NCI-H460 (cell line): ENCODE measurements around the gene TSC22D1. TPM values are rescaled to one million over a fixed set of nuclear protein-coding genes. Genes with fewer than 3 reads are reported as not detected.

Experiments used
- DNase-seq: peaks from one replicate; pipeline ENCODE4 v3.0.0-alpha.2; 2016; ENCODE audit warnings: low read depth; ENCODE audit errors: extremely low read depth
- total RNA-seq: library from RNA; depleted of rRNA; stranded (reverse); fragments of >200 nt; shearing (Covaris generic); gene quantifications from 2 replicates; pipeline ENCODE4 v1.2.3, GENCODE V29; 2014

Gene TSC22D1
- total RNA-seq, 1 experiment from 2014 or later: 154 TPM

DNA sequence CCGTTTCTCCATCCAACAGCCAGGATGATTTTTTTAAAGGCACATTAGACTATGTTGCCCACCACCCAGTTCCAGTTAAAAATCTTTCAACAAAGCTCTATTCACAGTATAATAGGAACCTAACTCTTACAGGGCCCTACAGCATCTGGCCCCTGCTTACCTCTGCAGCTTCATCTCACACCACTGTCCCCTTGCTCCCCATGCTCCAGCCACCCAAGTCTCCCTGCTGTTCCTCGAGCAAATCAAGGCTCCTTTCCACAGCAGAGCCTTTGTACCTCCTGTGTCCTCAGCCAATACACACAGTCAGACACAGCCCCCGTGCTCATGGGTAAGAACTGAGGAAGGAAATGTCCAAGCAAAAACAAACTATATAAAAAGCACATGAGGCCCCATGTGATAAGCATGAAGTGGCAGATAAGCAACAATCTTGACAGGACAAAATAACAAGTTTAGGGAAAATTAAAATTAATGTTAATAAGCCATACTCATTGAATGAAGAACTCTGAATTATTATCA lies 67.5 kb downstream of the TSC22D1 start:
- DNase-seq: no peak

DNA sequence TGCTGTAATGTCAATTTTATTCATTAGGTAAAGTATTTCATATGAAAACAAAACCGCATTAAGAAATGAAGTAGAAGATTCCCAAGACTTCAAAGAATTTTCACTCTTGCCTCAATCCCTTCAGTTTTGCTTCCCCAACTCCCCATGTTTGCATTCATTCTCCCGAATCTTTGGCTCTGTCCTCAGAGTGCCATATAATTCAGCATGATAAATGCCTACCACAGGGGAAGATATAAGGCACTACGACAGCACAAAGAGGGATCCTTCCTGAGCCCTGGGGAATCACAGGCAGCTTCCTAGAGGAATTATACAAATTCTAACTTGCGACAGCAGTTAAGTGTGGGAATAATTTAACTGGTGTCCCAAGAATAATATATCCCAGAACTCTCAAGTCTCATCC lies 68.5 kb downstream of the TSC22D1 start:
- DNase-seq: no peak

DNA sequence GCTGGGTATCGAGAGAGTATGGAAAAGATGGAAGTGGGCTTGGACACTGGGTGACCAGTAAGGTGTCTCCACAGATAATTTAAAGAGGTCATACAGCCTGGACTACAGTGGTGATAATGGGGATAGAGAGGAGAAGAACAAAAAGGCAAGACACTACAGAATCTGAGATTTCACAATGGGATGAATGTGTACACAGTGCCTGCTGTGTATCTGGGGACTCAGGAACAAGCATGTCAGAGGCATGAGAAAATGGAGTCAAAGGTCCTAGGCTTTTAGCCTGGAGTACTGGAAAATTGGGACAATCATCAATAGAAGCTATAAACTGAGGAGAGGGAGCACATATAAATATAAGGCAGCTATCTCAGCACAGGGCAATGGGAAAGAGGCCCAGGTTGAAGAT lies 69.4 kb downstream of the TSC22D1 start:
- DNase-seq: no peak

DNA sequence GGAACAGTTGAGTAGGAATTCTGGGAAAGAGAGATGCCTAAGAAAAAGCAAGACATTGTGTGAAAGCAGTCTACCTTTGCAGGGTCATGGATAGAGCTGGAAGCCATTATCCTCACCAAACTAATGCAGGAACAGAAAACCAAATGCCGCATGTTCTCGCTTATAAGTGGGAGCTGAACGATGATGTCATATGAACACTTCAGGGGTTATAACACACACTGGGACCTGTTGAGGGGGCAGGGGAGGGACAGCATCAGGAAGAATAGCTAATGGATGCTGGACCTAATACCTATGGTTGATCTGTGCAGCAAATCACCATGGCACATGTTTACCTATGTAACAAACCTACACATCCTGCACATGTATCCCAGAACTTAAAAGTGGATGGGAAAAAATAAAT lies 69.9 kb downstream of the TSC22D1 start:
- DNase-seq: no peak

DNA sequence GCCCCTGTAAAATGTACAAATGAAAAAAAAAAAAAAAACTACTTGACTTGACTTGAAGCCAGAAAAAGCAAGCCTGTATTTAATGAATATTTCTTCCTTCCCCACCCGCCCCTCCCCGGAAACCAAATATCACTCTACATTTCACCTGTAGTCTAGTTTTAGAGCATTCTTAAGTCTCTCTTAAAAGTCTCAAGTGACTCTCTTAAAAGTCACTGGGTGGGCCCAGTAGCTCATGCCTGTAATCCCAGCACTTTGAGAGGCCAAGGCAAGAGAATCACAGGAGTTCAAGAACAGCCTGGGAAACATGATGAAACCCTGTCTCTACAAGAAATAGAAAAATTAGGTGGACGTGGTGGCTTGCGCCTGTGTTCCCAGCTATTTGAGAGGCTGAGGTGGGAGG lies 72.0 kb downstream of the TSC22D1 start:
- no peak for DNase-seq

DNA sequence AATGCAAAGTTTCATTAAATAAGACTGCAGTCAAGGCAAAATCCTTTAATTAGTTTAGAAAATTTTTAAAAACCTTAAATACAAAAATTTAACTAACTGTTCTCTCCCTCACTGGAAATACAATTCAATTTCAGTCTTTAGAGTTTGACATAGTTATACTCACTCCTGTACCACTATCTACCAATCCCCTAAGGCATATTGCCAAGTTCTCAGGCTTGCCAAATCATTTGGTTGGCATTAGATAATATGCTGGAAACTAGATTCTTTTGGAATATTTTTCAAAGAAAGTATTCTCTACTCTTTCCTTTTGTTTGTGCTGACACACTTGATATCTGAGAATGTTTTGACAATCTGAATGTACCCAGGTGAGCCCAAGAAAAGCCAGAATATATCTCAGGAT lies 77.2 kb downstream of the TSC22D1 start:
- DNase-seq: no peak

DNA sequence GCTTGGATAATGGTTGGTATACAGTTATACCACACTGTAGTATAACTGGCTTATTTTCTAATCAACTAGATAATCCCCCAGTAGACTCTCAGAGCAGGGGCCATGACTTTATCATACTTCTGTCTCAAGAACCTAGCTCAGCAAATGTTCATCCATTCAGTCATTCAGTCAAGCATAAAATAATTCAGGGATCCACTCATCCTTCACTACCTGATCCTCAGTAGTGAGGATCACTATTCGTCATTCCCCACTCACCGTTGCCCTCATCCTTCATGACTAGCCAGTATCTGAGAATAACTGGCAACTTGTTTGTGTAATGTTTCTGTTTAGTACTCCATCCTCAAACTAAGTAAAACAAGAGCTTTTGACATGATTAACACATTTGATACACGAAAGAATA lies 77.6 kb downstream of the TSC22D1 start:
- DNase-seq: no peak

DNA sequence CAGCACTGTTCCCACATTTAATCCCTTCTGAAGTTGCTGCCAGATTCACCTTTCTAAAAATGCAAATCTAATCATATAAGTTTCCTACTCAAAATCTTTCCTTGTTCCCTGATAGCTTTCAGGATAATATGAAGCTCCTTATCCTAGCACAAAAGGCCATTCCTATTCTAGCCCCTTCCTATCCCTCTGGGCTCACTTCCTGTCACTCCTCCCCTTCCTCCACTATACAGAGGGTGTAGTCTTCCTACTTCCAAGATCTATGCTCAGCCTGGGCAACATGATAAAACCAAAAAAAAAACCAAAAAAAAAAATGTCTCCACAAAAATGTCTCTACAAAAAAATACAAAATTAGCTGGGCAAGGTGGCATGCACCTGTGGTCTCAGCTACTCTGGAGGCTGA lies 78.3 kb downstream of the TSC22D1 start:
- no peak for DNase-seq

DNA sequence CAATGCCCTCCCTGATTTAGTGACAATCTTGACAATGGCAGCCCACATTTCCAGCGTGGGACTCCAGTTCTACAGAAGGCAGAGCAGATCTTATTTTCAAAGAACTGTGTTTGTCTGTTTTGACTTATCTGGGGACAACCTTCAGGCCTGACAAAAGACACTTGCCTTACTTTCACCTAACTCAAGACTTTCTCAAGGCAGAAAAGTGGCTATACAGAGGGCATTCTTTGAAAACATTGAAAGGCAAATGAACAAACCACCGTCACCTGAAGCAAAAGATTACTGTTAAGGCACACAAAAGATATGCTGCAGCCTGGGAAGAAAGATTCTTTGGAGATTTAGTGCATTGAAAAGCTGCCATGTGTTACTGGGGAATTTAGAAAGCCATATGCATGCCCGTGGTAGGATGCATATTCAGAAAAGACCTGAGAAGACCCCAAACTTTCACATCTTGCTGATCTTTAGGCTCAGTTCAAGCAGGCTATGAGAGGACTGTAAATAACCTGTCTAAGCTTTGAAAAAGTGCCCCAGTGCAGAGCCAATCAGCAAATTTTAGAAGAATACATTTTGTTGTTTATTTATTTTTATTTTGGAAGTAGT lies 82.8 kb downstream of the TSC22D1 start:
- DNase-seq: no peak

DNA sequence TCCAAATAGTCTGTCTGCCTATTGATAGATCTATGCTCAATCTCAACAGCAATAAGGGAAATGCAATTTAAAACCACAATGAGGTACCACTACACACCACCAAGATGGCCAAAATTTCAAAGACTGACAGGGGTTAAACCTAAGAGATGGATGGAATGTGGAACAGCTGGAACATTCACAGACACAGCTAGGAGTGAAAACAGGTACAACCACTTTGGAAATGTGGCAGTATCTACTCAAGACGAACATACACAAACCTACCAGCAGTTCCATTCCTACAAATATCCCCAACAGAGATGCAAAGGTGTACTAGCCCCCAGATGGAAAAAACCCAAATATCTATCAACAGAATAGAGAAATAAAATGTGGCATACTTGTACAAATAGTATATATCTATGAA lies 86.4 kb downstream of the TSC22D1 start:
- DNase-seq: no peak

DNA sequence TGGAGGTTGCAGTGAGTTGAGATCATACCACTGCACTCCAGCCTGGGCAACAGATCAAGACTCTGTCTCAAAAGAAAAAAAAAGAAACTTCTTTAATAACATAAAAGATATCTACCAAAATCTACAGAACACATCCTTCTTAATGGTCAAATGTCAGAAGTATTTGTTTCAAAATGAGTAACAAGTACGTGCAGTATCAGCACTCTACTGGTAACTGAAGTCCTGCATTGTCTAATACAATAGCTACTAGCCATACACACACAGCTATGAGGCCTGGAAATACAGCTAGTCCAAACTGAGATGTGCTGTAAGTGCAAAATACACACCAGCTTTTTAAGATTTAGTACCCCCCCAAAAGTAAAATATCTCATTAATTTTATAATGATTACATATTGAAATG lies 88.1 kb downstream of the TSC22D1 start:
- no peak for DNase-seq

DNA sequence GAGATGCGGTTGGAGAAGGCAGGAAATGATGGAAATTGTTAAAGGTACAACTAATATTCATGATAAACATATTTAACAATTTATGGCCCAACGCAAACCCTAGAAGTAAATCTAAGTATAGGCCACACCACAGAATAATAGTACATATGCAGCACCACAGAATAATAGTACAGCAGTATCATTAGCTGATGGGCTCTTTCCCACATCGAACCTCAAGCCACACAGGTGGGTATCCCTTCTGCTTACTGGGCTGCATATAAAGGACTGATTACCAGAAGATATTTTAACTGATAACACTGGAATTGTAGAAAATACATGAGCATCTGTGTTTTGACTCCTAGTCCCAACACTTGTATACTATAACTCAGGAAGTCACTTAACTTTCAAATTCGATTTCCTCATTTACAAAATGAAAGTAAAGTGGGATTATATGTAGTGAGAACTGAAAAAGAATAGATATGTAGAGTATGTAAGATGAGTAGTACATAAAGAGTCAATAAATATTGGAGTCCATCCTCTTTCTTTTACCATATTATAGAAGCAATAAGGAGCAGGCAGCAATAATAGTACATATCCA lies 91.5 kb downstream of the TSC22D1 start:
- DNase-seq: no peak

DNA sequence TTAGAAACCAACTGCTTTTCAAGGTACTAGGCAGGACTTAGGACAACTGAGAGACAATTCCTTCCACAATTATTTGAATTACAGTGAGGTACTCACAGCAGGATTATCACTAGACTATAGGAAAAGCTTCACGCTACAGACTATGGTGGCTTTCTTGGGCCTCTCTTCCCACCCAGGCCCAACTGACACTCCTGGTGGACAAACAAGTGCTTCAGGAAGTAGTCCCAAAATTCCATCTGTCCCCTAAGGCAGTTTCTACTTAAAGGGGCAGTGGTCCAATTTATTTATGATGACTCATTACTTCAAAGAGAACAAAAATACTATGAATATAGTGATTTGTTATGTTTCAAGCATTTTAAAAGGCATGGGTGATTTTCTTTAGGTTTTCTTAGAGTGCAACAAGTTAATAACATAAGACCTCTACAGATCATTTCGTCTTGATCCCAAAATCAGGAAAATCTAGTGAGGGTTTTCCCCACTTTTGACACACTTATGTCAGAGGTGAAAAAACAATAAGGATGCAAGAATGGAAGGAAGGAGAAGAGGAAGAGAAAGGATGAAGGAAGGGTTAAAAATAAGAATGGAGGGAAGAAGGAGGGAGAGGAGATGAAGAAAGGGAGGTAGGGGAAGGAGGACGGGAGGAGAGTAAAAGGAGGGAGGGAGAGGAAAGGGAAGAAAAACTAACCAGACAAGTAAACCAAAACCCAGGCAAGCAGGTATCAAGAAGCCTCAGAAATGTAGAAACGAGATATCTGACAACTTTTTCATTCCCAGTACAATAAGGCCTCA lies 101.8 kb downstream of the TSC22D1 start:
- no peak for DNase-seq

DNA sequence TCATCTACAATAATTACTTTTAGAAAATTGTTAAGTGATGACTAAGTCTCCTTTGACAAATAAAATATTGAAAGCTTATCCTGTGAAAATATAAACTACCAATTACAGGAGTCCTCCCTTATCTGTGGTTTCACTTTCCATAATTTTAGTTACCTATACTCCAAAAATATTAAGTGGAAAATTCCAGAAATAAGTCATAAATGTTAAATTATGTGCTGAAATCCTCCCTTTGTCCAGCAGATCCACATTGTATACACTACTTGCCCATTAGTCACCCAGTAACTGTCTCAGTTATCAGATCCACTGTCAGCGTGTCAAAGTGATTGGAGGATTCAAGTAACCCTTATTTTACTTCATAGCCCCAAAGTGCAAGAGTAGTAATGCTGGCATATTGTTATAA lies 104.4 kb downstream of the TSC22D1 start:
- DNase-seq: no peak

DNA sequence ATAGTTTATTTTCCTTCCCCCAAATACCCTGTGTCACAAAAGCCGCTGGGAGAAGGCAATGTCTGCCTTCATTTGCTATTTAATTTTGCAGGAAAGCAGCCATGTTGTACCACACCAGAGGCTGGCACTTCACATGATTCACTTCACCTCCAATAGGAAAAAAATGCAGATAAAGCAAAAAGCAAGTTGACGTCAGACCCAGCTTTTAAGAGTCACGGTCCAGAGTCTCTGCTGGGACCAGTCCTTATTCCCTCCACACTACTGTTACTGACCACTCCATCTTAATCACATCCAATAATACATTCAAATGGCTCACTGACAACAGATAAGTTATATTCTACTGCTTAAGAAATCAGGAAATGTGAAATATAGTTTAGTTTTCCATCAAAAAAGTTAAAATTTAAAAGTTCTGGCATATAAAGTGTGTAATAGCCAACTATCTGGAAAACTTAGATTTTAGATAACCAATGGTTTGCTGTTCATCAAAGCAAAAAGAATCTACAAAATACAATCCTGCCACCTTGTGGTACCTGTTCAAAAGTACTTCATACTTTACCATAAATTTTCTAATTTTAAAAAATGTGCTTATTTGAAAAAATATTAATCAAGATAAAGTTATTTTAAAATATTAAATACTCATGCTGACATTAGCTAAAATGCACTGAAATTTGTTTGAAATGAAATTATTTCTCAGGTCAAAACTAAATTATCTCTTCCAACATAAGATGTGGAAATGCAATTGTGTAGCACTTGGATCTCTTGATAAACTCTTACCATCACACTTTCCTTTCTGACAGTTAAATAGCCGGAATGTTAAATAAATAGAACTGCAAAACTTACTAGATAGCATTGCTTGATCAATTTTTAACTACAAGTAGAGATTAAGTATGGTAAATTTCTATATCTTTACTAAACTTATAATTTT lies 105.2 kb downstream of the TSC22D1 start:
- peak; percentile 21 for DNase-seq

DNA sequence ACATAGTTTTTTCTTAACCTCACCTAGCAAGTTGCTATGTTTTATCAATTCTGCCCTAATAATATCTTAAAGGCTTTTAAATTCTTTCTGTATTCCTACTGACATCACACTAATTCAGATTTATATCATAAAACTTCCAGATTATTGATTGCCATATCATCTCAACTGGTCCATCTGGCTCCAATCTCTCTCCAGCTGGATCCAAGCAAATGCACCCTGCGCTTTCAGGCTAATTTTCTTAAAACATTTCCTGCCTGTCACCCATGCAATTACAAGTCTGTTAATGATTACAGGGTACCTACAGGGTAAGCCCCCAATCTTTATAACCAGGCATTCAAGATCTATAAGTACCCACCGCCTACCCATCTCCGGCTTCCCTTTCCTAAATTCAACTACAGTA lies 107.3 kb downstream of the TSC22D1 start:
- DNase-seq: no peak

DNA sequence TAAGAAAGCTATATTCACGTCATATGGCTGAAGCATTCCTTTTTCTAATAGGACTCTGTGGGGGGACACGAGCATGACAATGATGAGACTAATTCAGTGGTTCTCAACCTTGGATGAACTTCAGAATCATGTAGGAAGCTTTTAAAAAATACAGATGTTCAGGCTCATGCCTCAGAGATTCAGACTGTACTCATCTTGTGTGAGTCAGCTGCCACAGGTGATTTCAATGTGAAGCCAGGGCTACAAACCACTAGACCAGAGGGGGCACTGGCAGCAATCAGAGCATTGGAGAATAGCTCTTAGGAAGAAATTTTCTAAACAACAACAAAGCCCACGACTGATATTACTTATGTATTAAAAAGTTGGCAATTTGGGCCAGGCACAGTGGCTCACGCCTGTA lies 110.8 kb downstream of the TSC22D1 start:
- DNase-seq: no peak

DNA sequence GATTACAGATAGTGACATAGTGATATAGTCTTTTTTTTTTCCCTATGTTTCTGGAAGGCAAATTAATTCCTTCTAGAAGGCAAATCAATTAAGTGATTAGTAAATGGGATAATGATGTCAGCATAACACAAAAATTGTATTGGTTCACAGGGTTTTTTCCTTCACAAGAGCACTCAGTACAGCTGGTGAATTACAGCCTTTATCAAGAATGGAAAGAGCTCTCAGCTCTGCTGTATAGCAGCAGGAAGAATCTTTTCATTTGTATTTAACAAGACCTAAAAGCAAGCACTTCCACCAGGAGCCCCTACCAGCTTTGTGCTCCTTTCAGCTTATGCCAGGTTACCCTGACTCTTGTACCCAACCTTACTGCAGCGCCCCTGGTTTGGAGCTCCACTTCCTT lies 111.7 kb downstream of the TSC22D1 start:
- DNase-seq: no peak

DNA sequence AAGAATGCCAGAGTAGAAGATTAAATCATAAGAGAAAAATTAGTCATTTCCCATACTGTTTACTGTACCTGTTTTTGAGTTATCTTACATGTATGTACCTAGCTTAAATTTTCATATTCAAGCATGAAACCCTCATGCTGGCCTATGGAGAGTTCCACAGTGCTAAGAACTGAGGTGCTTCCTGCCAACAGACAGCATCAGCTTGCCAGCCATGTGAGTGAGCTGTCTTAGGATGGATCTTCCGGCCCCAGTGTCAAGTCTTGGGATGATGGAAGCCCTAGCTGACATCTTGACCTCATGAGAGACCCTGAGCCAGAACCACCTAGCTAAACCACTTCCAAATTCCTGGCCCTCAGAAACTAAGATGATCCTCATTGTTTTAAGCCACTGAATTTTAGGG lies 112.4 kb downstream of the TSC22D1 start:
- no peak for DNase-seq

DNA sequence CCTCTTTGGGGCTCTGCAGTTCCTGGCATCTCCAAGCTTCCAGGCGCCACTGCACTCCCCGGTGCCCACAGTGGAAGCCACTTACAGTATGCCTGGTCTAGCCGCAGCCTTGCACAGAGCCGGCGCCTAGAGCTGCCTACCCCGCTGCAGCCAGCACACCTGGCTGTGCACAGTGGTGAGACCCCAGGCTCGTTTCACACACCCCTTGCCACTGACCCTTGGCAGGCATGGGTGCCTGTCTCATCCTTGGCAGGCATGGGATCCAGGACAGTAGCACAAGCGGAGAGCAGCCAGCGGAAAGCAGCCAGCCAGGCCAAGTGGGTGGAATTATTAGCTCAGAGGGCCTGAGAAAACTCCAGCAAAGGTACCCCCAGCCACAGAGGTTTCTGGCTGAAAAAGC lies 116.5 kb downstream of the TSC22D1 start:
- DNase-seq: no peak
